Embryonic facial prominence (tissue), 1 donor: ENCODE data around the gene CD248.
"Not testable (repeated sequence)": the region's sequence is repeated elsewhere in the genome, so short reads cannot be mapped to it uniquely, and the experiment has no call there.

Experiments used
- DNase-seq: peaks from one replicate; pipeline ENCODE4 v3.0.0-alpha.2; 2016; ENCODE audit errors: extremely low spot score

The CD248 gene

DNA sequence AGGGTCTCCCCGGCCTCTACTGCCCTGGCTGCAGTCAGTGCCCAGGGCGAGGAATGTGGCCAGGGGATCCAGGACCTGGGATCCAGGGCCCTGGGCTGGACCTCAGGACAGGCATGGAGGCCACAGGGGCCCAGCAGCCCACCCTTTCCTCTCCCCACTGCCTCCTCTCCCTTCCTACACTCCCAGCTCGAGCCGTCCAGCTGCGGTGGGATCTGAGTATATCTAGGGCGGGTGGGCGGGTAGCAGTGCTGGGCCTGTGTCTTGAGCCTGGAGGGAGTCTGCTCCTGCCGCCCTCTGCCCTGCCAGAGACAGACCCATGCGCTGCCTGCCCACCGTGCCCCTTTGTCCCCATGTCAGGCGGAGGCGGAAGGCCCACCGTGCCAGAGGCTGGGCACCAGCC is 40.2 kb downstream of the CD248 start:
- not testable (repeated sequence) for DNase-seq

DNA sequence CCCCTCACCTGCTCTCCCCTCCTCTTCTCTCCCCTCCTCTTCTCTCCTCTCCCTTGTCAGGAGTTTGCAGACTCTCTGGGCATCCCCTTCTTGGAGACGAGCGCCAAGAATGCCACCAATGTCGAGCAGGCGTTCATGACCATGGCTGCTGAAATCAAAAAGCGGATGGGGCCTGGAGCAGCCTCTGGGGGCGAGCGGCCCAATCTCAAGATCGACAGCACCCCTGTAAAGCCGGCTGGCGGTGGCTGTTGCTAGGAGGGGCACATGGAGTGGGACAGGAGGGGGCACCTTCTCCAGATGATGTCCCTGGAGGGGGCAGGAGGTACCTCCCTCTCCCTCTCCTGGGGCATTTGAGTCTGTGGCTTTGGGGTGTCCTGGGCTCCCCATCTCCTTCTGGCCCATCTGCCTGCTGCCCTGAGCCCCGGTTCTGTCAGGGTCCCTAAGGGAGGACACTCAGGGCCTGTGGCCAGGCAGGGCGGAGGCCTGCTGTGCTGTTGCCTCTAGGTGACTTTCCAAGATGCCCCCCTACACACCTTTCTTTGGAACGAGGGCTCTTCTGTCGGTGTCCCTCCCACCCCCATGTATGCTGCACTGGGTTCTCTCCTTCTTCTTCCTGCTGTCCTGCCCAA is 40.7 kb downstream of the CD248 start:
- DNase-seq: no peak

DNA sequence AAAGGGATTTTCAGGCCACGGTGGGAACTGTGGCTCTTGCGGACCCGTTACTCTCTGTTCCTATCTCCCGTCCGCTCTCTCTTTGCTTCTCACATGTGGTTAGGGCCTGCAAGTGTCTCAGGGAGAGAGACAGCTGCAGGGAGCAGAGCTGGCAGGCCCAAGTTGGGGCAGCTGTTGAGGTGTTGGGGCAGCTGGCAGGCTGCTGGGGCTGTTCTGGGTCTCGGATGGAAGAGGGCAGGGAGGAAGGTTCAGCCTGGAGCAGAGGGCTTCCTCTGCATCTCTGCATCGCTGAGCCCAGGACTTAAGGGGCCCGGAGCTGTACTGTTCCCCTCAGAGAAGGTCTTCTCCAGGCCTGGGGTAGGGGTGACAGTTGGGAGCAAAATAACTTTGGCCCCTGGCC is 41.4 kb downstream of the CD248 start:
- DNase-seq: no peak

DNA sequence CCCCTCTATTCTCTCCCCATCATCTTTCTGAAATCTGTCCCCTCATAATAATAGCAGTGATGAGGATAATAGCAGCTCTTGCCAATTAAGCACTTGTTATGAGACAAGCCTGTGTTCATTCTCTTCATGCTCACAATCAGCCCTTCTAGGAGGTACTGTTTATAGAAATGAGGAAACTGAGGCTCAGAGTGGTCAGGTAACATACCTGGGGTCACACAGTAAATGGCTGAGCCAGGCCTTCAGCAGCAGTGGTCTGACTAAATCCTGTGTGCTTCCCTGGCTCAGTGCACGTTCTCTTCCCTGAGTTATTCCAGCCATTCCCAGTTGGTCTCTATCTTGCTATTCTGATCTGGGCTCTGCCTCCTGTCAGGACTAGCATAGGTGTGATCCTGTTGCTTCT is 42.6 kb downstream of the CD248 start:
- no peak for DNase-seq

DNA sequence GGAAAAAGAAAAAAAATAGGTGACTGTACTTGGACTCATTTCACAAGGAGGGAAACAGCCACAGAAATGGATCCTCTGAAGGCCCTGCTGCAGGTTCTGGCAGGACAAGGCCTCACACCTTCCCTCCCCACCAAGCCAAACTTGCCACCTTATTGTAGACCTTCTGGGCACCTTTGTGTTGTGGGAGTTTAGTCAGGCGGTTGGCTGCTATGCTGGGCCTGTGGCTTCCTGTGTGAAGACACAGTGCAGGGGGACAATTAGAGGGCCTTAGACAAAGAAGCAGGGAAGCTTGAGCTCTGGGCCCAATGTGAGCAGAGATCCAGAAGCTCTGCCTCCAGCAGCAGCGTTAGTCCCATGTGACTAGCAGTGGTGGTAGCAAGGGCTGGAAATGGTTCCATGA is 44.2 kb downstream of the CD248 start:
- DNase-seq: no peak

DNA sequence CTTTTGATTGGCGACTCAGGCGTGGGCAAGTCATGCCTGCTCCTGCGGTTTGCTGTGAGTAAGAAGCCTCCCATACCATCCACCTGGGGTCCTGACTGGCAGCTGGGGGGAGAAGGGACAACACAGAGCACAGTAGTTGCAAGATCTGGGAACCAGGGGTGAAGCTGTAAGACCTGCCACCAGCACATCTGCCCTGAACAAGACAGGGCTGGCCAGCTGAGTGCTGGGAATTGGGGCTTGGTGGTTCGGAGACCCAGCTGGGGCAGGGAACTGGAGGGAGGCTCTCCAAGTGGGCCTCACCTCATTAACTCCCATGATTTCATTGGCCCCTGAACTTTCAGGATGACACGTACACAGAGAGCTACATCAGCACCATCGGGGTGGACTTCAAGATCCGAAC is 45.0 kb downstream of the CD248 start:
- DNase-seq: no peak

DNA sequence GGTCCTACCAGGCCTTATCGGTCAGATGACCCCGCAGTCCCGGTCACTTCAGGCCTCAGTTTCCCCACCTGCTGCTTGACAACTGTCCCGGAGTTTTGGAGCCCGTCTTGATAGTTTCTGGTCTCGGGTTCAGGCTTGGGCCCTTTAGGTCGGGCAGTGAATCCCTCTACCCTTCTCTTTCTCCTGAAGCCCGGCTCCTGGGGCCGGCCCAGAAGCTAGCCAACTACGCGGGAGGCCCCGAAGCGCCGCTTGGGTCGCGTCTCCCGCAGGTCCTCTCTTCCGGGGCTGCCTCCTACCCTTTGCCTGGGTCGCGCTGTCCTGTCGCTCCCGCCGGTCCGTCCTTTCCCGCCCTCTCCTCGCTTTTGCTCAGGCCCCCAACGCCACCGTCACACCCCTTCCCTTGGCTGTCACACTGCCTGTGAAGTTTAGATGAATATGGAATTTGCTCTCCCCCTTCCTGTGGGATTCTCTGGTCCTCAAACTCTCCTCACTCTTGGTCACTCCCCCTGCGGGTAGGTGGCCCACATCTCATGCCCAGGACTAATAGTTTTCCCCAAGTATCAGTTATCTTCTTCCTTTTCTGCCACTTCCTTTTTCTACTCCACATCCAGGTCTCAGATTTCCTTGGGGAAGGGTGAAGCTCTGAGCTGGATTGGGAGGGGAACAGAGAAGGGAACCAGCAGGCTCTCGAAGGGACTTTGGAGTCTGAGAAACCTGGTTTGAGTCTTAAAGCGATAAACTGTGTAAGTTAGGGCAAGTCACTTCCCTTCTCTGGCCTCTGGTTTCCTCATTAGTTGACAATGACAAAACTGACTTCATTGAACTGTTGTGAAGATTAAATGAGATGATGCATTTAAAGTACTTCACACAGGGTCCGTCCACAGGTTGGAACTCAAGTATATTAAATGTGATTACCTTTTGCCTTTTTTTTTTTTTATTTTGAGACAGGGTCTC is 47.6 kb downstream of the CD248 start:
- no peak for DNase-seq

DNA sequence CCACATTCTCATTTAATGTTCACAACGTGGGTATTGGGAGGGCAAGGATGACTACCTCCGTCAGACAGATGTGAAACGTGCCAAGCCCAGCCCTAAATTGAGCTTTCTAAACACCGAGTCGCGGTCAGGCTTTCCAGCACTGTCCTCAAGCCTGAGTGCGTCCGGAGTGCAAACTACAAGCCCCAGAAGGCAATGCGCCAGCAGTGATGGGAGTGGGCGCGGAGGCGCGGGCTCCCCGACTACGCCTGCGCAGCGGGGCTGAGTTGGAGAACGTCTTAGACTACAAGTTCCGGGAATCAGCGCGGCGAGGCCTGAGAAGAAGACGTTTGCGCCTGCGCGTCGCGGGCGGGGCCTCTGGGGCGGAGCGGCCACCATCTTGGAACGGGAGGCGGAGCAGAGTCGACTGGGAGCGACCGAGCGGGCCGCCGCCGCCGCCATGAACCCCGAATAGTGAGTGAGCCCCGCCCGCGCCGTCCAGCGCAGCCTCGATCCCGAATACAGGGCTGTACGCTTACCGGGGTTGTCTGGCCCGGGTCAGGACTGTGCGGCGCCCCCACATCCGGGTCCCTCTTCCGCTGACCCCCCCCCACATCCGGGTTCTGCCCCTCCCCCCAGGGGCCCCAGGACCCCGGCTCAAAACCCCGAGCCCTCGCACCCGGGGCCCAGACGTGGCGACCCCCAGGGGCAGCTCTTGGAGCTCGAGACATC is 48.4 kb downstream of the CD248 start, which contains the start of gene RAB1B:
RAB1B (plus strand) TSS at position 396 of the 708 bp plus-strand sequence; CDS start at position 437, 41 bp downstream.
- DNase-seq: peak; percentile 100

DNA sequence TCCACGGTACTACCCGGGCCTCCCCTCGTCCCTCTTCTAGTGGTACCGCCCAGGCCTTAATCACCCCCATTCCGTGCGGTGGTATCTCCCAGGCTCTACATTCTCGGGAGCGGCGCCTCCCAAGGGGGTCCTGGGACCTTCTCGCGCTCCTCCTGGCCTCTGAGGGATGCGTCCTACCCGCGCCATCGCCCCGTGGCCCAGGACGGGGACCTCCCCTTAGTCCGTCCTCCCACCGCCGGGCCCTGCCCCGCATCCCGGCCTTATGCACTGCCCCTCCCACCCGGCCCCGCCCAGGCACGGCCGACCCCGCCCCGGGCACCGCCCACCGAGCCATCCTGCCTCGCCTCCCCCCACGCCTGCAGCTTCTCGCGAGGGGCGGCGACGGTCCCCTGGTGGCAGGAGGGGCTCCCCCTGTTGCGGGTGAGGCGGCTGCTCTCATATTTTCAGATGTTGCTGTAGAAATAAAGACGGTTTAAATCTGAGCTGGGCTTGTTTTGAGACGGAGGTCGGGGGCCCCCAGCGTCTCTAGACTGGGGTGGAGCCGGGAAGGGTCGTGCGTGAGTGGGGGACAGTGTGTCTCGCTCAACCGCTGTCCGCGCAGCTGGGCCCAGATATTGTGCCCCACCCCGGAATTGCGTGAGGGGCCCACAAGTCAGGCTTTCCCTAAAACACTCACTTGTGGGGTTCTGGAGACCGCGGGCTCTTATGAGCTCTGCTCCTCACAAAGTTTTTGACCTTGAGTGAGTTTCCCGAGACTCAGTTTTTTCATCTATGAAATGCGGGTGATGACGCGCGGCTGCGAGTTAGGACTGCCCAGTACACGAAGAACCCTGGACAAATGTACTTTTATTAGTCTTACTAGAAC is 49.2 kb downstream of the CD248 start:
- DNase-seq: peak; percentile 71

DNA sequence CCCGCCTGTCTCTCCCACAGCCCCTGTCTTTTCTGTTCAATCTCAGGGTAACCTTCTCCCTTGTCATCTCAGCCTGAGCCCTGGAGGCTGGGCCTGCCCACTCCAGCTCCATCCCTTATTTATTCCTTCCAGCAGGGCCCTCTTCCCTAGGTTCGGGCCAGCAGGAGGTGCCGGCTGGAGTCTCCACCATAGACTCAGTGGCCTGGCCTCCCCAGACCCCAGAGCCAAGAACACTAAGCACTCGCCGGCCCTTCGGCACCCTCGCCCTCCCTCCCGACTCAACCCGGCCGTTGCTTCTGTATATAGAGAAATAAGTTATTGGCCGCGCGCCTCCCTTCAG is 49.8 kb downstream of the CD248 start:
- DNase-seq: no peak

DNA sequence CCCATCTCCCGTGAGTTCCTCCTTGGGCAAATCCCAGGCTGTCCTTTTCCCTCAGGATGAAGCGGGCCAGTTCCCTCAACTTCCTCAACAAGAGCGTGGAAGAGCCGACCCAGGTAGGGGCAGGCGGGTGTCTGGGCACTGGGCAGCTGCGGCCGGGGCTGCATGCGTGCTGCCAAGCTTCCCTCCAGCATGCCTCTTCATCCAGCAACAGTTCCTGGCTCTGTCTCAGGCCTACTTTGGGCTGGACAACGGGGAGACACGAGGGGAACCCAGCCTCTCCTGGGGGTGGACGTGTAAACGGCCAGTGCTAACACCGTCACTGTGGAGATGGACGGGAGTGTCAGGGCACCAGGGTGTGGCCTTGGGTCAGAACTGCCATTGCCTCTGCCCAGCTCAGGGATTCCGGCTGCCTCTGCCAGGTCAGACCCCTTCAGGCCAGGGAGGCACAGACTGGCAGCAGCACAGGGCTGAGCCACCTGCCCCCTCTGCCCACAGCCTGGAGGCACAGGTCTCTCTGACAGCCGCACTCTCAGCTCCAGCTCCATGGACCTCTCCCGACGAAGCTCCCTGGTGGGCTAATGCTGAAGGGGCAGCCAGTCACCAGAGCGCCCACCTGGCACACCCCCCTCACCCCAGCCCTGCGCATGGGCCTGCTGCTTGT is 50.3 kb downstream of the CD248 start:
- no peak for DNase-seq

DNA sequence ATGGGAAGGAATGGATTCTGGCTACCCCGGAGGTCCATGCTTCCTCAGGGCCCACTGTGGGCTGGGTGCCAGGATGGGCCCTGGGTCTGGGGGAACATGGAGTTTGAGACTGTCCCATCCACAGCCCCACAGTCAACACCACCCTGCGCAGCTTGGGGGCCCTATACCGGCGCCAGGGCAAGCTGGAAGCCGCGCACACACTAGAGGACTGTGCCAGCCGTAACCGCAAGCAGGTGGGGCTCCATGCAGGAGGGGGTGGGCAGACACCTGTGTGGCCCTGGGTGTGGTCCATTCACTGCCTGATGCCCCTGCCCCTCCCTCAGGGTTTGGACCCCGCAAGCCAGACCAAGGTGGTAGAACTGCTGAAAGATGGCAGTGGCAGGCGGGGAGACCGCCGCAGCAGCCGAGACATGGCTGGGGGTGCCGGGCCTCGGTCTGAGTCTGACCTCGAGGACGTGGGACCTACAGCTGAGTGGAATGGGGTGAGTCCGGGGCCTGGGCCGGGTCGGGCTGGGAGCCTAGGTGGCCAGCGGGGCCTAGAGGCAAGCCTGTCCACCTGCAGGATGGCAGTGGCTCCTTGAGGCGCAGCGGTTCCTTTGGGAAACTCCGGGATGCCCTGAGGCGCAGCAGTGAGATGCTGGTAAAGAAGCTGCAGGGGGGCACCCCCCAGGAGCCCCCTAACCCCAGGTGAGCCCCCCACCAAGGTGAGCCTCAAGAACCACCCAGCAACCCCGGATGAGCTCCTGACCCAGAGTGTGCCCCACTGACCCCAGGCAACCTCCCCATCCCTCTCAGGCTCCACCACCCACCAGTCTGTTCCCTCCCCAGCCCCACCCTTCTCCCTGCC is 51.1 kb downstream of the CD248 start:
- no peak for DNase-seq

DNA sequence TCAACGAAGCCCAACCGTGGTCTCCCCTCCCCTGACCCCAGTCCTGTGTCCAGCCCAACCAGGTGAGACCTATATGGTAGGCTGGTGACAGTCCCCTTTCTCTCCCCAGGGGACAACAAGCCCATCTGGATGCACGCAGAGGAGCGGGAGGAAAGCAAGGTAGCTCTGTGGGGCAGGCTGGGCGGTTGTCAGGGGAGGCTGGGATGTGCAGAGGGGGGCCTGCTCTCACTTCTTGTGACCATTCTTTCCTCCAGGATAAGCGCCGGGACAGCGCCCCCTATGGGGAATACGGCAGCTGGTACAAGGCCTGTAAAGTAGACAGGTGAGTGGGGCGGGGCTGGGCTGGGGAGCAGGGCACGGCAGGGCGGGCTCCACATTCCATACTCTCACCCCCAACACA is 51.9 kb downstream of the CD248 start:
- DNase-seq: no peak
